Endothelial cell of umbilical vein (primary cell): ENCODE data around the gene NINL. TPM values are rescaled to one million over a fixed set of nuclear protein-coding genes. Genes with fewer than 3 reads are reported as not detected.
"Not testable (repeated sequence)": the region's sequence is repeated elsewhere in the genome, so short reads cannot be mapped to it uniquely, and the experiment has no call there.

ENCODE experiments used
- BruUV-seq: library from RNA; stranded (reverse); fragments of 400-500 nt; replicated peaks from 2 replicates; lab custom pipeline; 2021; lab: Mats Ljungman, UMichigan
- CTCF ChIA-PET: fragments of 300-600, 350-600 bp; sonication (Branson Sonifier 250); formaldehyde crosslinking; loops from one replicate; lab custom pipeline; 2021; ENCODE audit warnings: antibody characterized with exemption, inconsistent platforms; lab: Charles Lee
- POLR2A ChIA-PET: fragments of 300-600, 350-600 bp; sonication (Branson Sonifier 250); formaldehyde crosslinking; loops from one replicate; lab custom pipeline; 2021; ENCODE audit warnings: antibody characterized with exemption, inconsistent platforms; lab: Charles Lee
- DNase-seq: peaks from one replicate; pipeline ENCODE4 v3.0.0-alpha.2; 2011; ENCODE audit warnings: low read depth, low spot score
- FAIRE-seq: peaks from 2 replicates; lab custom pipeline; 2011; peaks lifted over from hg19 to GRCh38; lab: Jason Lieb, UNC
- H2AFZ ChIP-seq: 2 replicates; pipeline ENCODE4 v1.6.0; 2012; ENCODE audit warnings: low read depth, low read length, control low read depth, inconsistent platforms
- H3K27ac ChIP-seq: 2 replicates; pipeline ENCODE4 v1.5.1; 2011; ENCODE audit warnings: low read depth, mild to moderate bottlenecking, control low read depth, low read length, moderate library complexity; ENCODE audit not compliant: insufficient read depth
- H3K27me3 ChIP-seq, 2 experiments: 2 replicates each; pipeline versions ENCODE4 v1.6.0 to v1.6.1; 2011; ENCODE audit warnings: low read length in 2 of 2, mixed read lengths in 1 of 2; ENCODE audit not compliant: control insufficient read depth in 2 of 2, insufficient read depth in 2 of 2
- H3K36me3 ChIP-seq, 2 experiments: 2 replicates in 1 of 2; 3 replicates in 1 of 2; pipeline ENCODE4 v1.5.1; 2011; ENCODE audit warnings: low read length in 2 of 2, mild to moderate bottlenecking in 1 of 2, moderate library complexity in 1 of 2; ENCODE audit not compliant: control insufficient read depth in 2 of 2, insufficient read depth in 2 of 2; ENCODE audit errors: extremely low read depth in 1 of 2
- H3K4me1 ChIP-seq: 3 replicates; pipeline ENCODE4 v1.5.1; 2011; ENCODE audit warnings: mild to moderate bottlenecking, low read length; ENCODE audit not compliant: control insufficient read depth, insufficient read depth; ENCODE audit errors: extremely low read depth
- H3K4me2 ChIP-seq: 2 replicates; pipeline ENCODE4 v1.6.1; 2011; ENCODE audit warnings: low read length, control low read depth, mixed read lengths; ENCODE audit not compliant: insufficient read depth
- H3K4me3 ChIP-seq, 3 experiments: fragments of 200-600 bp in 1 of 3; sonication (generic), shearing (Covaris generic) in 1 of 3; replicated peaks in 1 of 3; 2 replicates each; pipeline ENCODE4 v1.5.1; 2011 to 2016; ENCODE audit warnings: control low read depth in 3 of 3, low read length in 3 of 3, mild to moderate bottlenecking in 2 of 3, inconsistent platforms in 1 of 3, low read depth in 1 of 3, moderate library complexity in 1 of 3; ENCODE audit not compliant: insufficient read depth in 1 of 3
- H3K79me2 ChIP-seq: 2 replicates; pipeline ENCODE4 v1.6.0; 2012; ENCODE audit warnings: low read length, inconsistent platforms; ENCODE audit not compliant: control insufficient read depth, insufficient read depth
- H3K9ac ChIP-seq: replicated peaks from 2 replicates; pipeline ENCODE3; 2011; ENCODE audit warnings: low read length, control low read depth; ENCODE audit not compliant: insufficient read depth; ENCODE audit errors: extremely low read depth
- H3K9me1 ChIP-seq: replicated peaks from 3 replicates; pipeline ENCODE4 v1.6.0; 2011; ENCODE audit warnings: mild to moderate bottlenecking, low read length; ENCODE audit not compliant: control insufficient read depth, insufficient read depth; ENCODE audit errors: extremely low read depth
- H3K9me3 ChIP-seq: replicated peaks from 2 replicates; pipeline ENCODE4 v1.5.1; 2012; ENCODE audit warnings: low read length, inconsistent platforms; ENCODE audit not compliant: control insufficient read depth, insufficient read depth
- H4K20me1 ChIP-seq: replicated peaks from 2 replicates; pipeline ENCODE3; 2011; ENCODE audit warnings: mild to moderate bottlenecking, low read length; ENCODE audit not compliant: control insufficient read depth, insufficient read depth; ENCODE audit errors: extremely low read depth
- FOS ChIP-seq: IDR thresholded peaks from 2 replicates; pipeline ENCODE4 v1.6.1; 2011; ENCODE audit warnings: mild to moderate bottlenecking, low read length, moderate library complexity, borderline replicate concordance; ENCODE audit not compliant: insufficient read depth
- GATA2 ChIP-seq: IDR thresholded peaks from 2 replicates; pipeline ENCODE4 v1.7.0; 2011; ENCODE audit warnings: low read depth, mild to moderate bottlenecking, moderate library complexity, mixed read lengths, low read length; ENCODE audit not compliant: insufficient read length, insufficient read depth
- MYC ChIP-seq: IDR thresholded peaks from one replicate; pipeline ENCODE4 v1.6.1; 2011; ENCODE audit warnings: mild to moderate bottlenecking, low read depth, low read length
- dilution Hi-C: fragments of 300-500 bp; cut with MboI; formaldehyde crosslinking; loops from one replicate; pipeline ENCODE4 v1.15.0; 2019; ENCODE audit warnings: low sequenced_read_pairs; ENCODE audit not compliant: extremely low pct_ligation_motif_present
- intact Hi-C: fragments of 100-400 bp; cut with micrococcal nuclease; formaldehyde crosslinking; loops from one replicate; pipeline ENCODE4 v1.10.0; 2022
- polyA plus RNA-seq, 4 experiments: library from polyadenylated mRNA; depleted of rRNA in 3 of 4; stranded (reverse) in 3 of 4; unstranded in 1 of 4; fragments of >200 nt; gene quantifications; 2 replicates each; pipeline versions ENCODE4 v1.2.1 to v1.2.3, GENCODE V29; 2011 to 2012; ENCODE audit warnings: missing spikeins in 1 of 4
- total RNA-seq: library from RNA; stranded (reverse); gene quantifications from 2 replicates; pipeline ENCODE4 v1.2.3, GENCODE V29; 2021

NINL gene
- total and polyA plus RNA-seq, 2 donors (not counting 3 experiments of a cell fraction or from before 2014, with no cell fraction given) = 13.2 to 25.5 TPM

DNA sequence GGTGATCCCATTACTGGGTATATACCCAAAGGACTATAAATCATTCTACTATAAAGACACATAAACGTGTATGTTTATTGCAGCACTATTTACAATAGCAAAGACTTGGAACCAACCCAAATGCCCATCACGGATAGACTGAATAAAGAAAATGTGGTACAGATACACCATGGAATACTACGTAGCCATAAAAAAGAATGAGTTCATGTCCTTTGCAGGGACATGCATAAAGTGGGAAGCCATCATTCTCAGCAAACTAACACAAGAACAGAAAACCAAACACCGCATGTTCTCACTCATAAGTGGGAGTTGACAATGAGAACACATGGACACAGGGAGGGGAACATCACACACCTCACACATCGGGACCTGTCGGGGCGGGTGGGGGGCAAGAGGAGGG, 1.7 kb downstream of the NINL start:
- POLR2A ChIA-PET, H3K4me1 ChIP-seq, H3K9me3 ChIP-seq, DNase-seq, FAIRE-seq, H3K36me3 ChIP-seq, H3K27me3 ChIP-seq, CTCF ChIA-PET, BruUV-seq, dilution Hi-C loops, H3K4me2 ChIP-seq, H4K20me1 ChIP-seq, H3K27ac ChIP-seq, H3K9ac ChIP-seq, intact Hi-C loops, H3K4me3 ChIP-seq, H3K9me1 ChIP-seq, H2AFZ ChIP-seq: not testable (repeated sequence)
- H3K79me2 ChIP-seq = peaks cover 17% of the 10 kb centered on the region

DNA sequence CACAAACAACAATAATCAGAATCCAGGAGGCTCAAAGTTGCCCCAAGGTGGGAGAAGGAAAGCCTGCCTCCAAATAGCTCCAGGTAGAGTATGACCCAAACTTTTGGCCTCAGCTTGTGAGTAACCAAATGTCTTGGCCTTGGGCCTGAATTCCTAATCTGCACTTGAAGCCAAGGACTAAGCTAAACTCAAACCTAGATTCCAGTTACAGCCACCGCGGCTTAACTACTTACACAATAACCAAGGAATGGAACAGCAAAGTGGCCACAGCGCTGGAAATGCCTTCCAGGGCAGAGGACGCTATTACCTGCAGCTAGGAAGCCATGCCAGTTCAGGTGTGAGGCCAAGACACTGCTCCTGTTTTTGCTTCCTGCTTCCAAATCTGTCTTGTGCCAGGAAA, 4.6 kb downstream of the NINL start:
- Histone ChIP-seq H3K9me3 (no peaks in the 10 kb centered on the region), H3K4me2 (no peak overlapping the region), H3K27me3 (no peaks in the 10 kb centered on the region), H3K9me1 (no peaks in the 10 kb centered on the region), H3K36me3 (peaks cover 0 to 8% of the 10 kb centered on the region in 2 experiments), H3K9ac (no peak overlapping the region), H3K4me3 (no peak overlapping the region), H4K20me1 (no peaks in the 10 kb centered on the region), H3K4me1 (peaks cover 4% of the 10 kb centered on the region), H2AFZ (no peak overlapping the region), H3K79me2 (peaks cover 24% of the 10 kb centered on the region), H3K27ac (no peak overlapping the region)
- ChIA-PET POLR2A (no interaction called here), CTCF (interaction anchor here (1.8 kb wide), 1 partner anchor 40 kb away, joined by 4 read pairs; no protein-coding TSS in a partner anchor)
- intact Hi-C loops (no loop called here), dilution Hi-C loops (no loop called here)
- DNase-seq (no peak), FAIRE-seq (no peak)
- BruUV-seq = no TSS peak
- TF ChIP-seq FOS (no peak), GATA2 (no peak), MYC (no peak)
